Thoracic aorta (tissue), 2 donors: ENCODE measurements around the gene CAMK2B. TPM values are rescaled to one million over a fixed set of nuclear protein-coding genes. Genes with fewer than 3 reads are reported as not detected.

Experiments used
- ATAC-seq: fragments of 150-250 bp; one replicate; pipeline ENCODE4 v1.8.0; 2017; ENCODE audit warnings: low read depth; ENCODE audit not compliant: insufficient number of reproducible peaks, low FRiP score
- DNase-seq: peaks from one replicate; pipeline ENCODE4 v3.0.0-alpha.2; 2020; ENCODE audit warnings: low spot score
- H3K27ac ChIP-seq, 2 donors: fragments of 200-600 bp; sonication (generic); 1 replicate in 1 of 2; 2 replicates in 1 of 2; pipeline ENCODE4 v1.5.1; 2016; ENCODE audit warnings: mild to moderate bottlenecking in 2 of 2, moderate library complexity in 2 of 2
- H3K27me3 ChIP-seq: fragments of 200-600 bp; sonication (generic); replicated peaks from 2 replicates; pipeline ENCODE4 v1.6.0; 2016; ENCODE audit warnings: mild to moderate bottlenecking; ENCODE audit not compliant: insufficient read depth
- H3K36me3 ChIP-seq: fragments of 200-600 bp; sonication (generic); one replicate; pipeline ENCODE4 v1.5.1; 2016
- H3K4me1 ChIP-seq, 2 donors: fragments of 200-600 bp; sonication (generic); 1 replicate in 1 of 2; 2 replicates in 1 of 2; pipeline versions ENCODE4 v1.5.1 to v1.6.0; 2016; ENCODE audit warnings: low read depth in 2 of 2, mild to moderate bottlenecking in 1 of 2; ENCODE audit not compliant: control insufficient read depth in 1 of 2
- H3K4me3 ChIP-seq: fragments of 200-600 bp; sonication (generic); 2 replicates; pipeline ENCODE4 v1.5.1; 2016; ENCODE audit warnings: mild to moderate bottlenecking
- H3K9me3 ChIP-seq: fragments of 200-600 bp; sonication (generic); 2 replicates; pipeline ENCODE4 v1.5.1; 2016
- total RNA-seq, 2 donors: library from RNA; depleted of rRNA; stranded (reverse); fragments of >200 nt; gene quantifications; one replicate each; pipeline versions ENCODE4 v1.1.0 to v1.2.3, GENCODE V29; 2016
- TF ChIP-seq, protein P1 (sequence below): fragments of 200-600 bp; sonication (generic); IDR thresholded peaks from one replicate; pipeline ENCODE4 v1.5.1; 2019; ENCODE audit warnings: antibody characterized with exemption

CAMK2B gene
- total RNA-seq, 2 donors from 2014 or later: 1.5 to 2.8 TPM

DNA sequence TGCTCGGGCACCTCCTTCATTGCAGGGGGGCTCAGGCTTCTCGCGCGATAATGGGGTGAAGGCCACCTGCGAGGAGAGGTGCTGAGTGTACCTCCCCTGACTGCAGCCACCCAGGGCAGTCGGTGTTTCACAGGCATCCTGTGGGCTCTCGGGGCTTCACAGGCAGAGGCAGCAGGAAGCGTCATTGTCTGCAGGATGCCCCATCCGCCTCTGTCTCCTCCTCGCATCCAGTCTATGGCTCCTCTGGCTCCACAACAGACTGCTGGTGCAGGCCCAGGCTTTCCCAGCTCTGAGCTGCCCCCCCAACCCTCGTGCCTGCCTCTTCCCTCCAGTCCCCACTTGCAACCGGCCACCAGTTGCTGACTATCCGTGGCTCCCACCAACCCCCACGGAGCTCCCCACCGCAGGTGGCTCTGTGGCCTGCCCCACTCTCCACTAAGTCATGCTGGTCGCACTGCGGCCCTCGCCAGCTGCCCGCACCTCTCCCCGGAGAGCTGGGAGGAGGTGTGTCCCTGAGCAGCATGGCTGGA lies 36.5 kb downstream of the CAMK2B start:
- no peak overlapping the region for H3K27ac ChIP-seq
- H3K4me3 ChIP-seq: no peak overlapping the region
- no peaks in the 10 kb centered on the region for H3K36me3 ChIP-seq
- H3K4me1 ChIP-seq: peaks cover 0 to 9% of the 10 kb centered on the region in 2 donors
- TF ChIP-seq, protein P1, sequence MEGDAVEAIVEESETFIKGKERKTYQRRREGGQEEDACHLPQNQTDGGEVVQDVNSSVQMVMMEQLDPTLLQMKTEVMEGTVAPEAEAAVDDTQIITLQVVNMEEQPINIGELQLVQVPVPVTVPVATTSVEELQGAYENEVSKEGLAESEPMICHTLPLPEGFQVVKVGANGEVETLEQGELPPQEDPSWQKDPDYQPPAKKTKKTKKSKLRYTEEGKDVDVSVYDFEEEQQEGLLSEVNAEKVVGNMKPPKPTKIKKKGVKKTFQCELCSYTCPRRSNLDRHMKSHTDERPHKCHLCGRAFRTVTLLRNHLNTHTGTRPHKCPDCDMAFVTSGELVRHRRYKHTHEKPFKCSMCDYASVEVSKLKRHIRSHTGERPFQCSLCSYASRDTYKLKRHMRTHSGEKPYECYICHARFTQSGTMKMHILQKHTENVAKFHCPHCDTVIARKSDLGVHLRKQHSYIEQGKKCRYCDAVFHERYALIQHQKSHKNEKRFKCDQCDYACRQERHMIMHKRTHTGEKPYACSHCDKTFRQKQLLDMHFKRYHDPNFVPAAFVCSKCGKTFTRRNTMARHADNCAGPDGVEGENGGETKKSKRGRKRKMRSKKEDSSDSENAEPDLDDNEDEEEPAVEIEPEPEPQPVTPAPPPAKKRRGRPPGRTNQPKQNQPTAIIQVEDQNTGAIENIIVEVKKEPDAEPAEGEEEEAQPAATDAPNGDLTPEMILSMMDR: no peak
- H3K9me3 ChIP-seq: no peaks in the 10 kb centered on the region
- no peak for ATAC-seq
- no peak for DNase-seq
- H3K27me3 ChIP-seq: no peaks in the 10 kb centered on the region

DNA sequence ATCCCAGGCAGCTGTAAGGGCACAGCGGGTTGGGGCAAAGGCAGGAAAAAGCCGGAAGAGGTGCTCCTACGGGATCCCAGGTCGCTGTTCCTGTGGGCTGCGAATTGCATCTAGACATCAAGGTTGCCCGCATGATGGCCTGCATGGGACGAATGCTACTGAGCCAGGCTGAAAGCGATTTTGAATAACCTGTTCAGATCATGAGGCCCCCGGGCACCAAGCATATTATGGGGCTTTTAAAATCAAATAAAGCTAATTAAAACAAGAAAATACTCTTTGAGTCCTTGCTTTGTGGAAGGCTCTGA lies 37.1 kb downstream of the CAMK2B start:
- DNase-seq: no peak
- ATAC-seq: no peak

DNA sequence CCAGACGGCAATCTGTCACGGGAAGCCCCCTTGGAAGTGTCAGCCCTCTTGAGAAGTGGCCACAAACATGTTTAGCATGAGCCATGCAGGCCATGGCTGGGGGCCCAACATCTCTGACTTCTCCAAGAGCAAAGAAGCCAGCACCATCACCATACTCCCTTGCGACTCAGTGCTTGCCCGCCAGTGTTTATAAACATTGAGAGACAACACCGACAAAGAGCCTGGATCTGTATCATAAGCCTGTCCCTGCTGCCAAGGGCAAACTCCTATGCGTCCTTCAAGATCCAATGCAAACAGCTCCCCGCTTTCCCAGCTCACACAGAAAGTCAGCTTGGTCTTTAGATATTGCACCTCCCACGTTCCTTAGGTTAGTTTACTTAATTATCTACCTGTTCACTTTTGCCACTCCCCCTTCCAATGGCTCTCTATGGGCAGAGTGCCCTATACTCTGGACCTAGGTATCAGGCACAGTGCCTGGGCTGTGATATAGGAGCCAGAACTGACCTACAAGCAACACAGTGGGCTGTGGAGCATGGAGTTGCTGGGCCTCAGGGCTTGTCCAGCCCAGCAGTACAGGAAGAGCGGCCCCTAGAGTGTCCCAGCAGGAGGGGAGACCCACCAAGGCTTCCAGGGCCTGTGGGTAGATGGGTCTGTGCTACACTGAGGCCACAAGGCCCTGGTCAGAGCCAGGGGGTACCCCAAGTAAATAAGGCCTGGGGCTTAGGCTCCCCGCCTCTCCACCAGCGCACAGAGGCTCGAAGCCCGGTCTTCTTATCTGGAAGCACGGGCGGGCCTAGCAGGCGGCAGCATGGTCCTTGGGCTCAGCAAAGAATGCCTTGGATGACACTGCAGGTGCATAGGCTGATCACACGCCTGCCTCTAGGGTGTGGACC lies 37.7 kb downstream of the CAMK2B start:
- Histone ChIP-seq H3K4me3 (no peak overlapping the region), H3K9me3 (no peaks in the 10 kb centered on the region), H3K4me1 (peaks cover 0 to 9% of the 10 kb centered on the region in 2 donors), H3K27me3 (no peaks in the 10 kb centered on the region), H3K27ac (no peak overlapping the region), H3K36me3 (no peaks in the 10 kb centered on the region)
- ATAC-seq (no peak), DNase-seq (no peak)
- TF ChIP-seq, protein P1: no peak

More for the DNA sequence above, 37.1 kb downstream of the CAMK2B start:
- H3K4me3 ChIP-seq: no peak overlapping the region
- H3K36me3 ChIP-seq: no peaks in the 10 kb centered on the region
- H3K4me1 ChIP-seq: peaks cover 0 to 9% of the 10 kb centered on the region in 2 donors
- no peak overlapping the region for H3K27ac ChIP-seq
- TF ChIP-seq, protein P1: no peak
- H3K27me3 ChIP-seq: no peaks in the 10 kb centered on the region
- H3K9me3 ChIP-seq: no peaks in the 10 kb centered on the region

DNA sequence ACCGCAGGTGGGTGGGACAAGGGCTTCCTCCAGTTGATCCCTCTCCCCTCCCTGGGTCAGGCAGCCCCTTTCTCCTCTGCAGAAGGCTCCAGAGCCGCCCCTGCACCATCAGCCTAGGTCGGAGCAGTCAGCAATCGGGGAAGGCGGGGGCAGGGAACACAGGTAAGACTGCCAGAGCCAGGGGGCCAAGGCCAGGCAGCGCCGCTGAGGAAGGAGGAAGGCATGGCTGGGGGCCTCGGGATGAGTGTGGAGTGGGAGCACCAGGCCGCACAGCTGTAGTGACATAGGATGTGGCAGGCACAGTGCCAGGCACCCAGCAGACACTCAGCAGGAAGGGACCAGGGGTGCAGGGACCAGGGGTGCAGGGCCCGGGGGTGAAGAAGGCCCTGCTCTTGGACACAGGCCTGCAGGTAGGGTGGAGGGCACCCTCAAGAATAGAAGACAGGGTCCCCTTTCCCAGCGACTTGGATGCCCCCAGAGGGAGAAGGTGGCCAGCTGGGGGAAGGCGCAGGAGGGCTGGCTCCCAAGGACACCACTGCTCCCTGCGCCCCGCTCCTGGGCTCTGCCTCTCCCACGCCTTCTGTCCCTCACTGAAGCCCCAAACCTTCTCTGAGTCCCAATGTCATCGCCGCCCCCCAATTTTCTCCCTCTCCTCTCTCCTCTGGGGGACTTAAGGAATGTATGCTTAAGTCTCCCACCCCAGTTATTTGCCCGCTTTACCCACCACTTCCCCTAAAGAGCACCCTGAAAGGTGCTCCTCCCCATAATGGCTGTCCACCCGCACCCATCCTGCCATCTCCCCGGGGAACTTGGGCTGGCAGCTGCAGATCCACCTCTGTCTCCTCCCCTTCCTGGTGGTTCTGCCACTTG lies 38.5 kb downstream of the CAMK2B start:
- DNase-seq: no peak
- Histone ChIP-seq H3K4me1 (peaks cover 0 to 7% of the 10 kb centered on the region in 2 donors), H3K4me3 (no peak overlapping the region), H3K27me3 (no peaks in the 10 kb centered on the region), H3K9me3 (no peaks in the 10 kb centered on the region), H3K36me3 (no peaks in the 10 kb centered on the region), H3K27ac (no peak overlapping the region)
- ATAC-seq: no peak
- TF ChIP-seq, protein P1: no peak

DNA sequence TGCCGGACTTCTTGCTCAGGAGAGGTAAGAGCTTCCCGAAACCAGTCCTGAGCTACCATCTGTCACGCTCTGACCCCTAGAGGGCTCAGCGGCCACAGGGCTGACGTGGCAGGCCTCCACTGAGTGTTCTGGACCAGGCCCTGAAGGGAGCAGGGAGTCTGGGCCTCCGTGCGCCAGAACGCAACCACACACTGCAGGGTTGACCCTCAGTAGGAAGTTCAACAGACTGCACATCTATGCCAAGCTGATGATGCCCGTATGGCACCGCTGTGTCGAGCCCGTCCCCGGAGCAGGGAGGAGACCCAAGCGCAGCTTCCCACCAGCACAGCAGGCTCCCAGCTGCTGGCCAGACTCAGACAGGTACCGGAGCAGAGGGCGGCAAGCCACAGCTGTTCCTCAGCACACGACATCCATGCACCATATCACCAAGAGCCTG lies 39.2 kb downstream of the CAMK2B start:
- DNase-seq: no peak
- ATAC-seq: no peak
- Histone ChIP-seq H3K27me3 (no peaks in the 10 kb centered on the region), H3K9me3 (no peaks in the 10 kb centered on the region), H3K36me3 (no peaks in the 10 kb centered on the region), H3K4me3 (no peak overlapping the region), H3K27ac (no peak overlapping the region), H3K4me1 (peaks cover 0 to 3% of the 10 kb centered on the region in 2 donors)
- TF ChIP-seq, protein P1: no peak
